DOHH2 (cell line): ENCODE results near the gene DUXB.

Source experiments
- H3F3A ChIP-seq: fragments of 200-600 bp; sonication (generic), shearing (Covaris generic); 2 replicates; pipeline ENCODE4 v1.6.0; 2016; ENCODE audit warnings: antibody characterized with exemption, mild to moderate bottlenecking; ENCODE audit not compliant: control insufficient read depth, insufficient read depth
- H3K27ac ChIP-seq: fragments of 200-600 bp; sonication (generic); 2 replicates; pipeline ENCODE4 v1.5.1; 2014; ENCODE audit warnings: low read depth, mild to moderate bottlenecking, low read length, moderate library complexity
- H3K27me3 ChIP-seq: fragments of 200-600 bp; sonication (generic); 2 replicates; pipeline ENCODE4 v1.6.1; 2014; ENCODE audit warnings: mild to moderate bottlenecking, low read length, mixed read lengths; ENCODE audit not compliant: control insufficient read depth
- H3K36me3 ChIP-seq: fragments of 200-600 bp; sonication (generic); 2 replicates; pipeline ENCODE4 v1.6.1; 2014; ENCODE audit warnings: mild to moderate bottlenecking, low read length, moderate library complexity, mixed read lengths; ENCODE audit not compliant: control insufficient read depth
- H3K4me1 ChIP-seq: fragments of 200-600 bp; sonication (generic); 2 replicates; pipeline ENCODE4 v1.6.1; 2014; ENCODE audit warnings: mild to moderate bottlenecking, low read length, mixed read lengths; ENCODE audit not compliant: control insufficient read depth
- H3K4me2 ChIP-seq: fragments of 200-600 bp; sonication (generic); 2 replicates; pipeline ENCODE4 v1.6.0; 2014; ENCODE audit warnings: mild to moderate bottlenecking, low read length, moderate library complexity
- H3K4me3 ChIP-seq: fragments of 200-600 bp; sonication (generic); 2 replicates; pipeline ENCODE4 v1.5.1; 2014; ENCODE audit warnings: mild to moderate bottlenecking, low read length, mixed read lengths
- H3K79me2 ChIP-seq: fragments of 200-600 bp; sonication (generic); 2 replicates; pipeline ENCODE4 v1.6.1; 2014; ENCODE audit warnings: mild to moderate bottlenecking, low read length, mixed read lengths; ENCODE audit not compliant: control insufficient read depth
- H3K9me2 ChIP-seq: fragments of 200-600 bp; sonication (generic); replicated peaks from 2 replicates; pipeline ENCODE4 v1.6.1; 2014; ENCODE audit warnings: mild to moderate bottlenecking, low read length, mixed read lengths; ENCODE audit not compliant: control insufficient read depth
- H3K9me3 ChIP-seq: fragments of 200-600 bp; sonication (generic); 2 replicates; pipeline ENCODE4 v1.6.1; 2014; ENCODE audit warnings: antibody characterized with exemption, low read length, mixed read lengths; ENCODE audit not compliant: control insufficient read depth, insufficient read depth
- H4K20me1 ChIP-seq: fragments of 200-600 bp; sonication (generic); 2 replicates; pipeline ENCODE4 v1.6.0; 2014; ENCODE audit warnings: low read depth, mild to moderate bottlenecking, antibody characterized with exemption, low read length, moderate library complexity; ENCODE audit not compliant: control insufficient read depth, insufficient read depth
- CTCF ChIP-seq: fragments of 200-600 bp; sonication (generic); IDR thresholded peaks from one replicate; pipeline ENCODE4 v1.5.1; 2014; ENCODE audit warnings: antibody characterized with exemption, mild to moderate bottlenecking, low read depth, low read length; ENCODE audit not compliant: poor library complexity, severe bottlenecking
- EZH2phosphoT487 ChIP-seq: fragments of 200-600 bp; sonication (generic); IDR thresholded peaks from 2 replicates; pipeline ENCODE4 v1.6.1; 2017; ENCODE audit warnings: borderline replicate concordance, mild to moderate bottlenecking, antibody characterized with exemption, low read length, moderate library complexity, mixed read lengths

The DUXB gene

GRCh38 chr16:75660321-75660720 is 40.9 kb downstream of the DUXB start:
- Histone ChIP-seq H3K4me3 (no peak overlapping the region), H3F3A (no peaks in the 10 kb centered on the region), H3K9me3 (no peaks in the 10 kb centered on the region), H4K20me1 (no peaks in the 10 kb centered on the region), H3K27ac (no peak overlapping the region), H3K9me2 (no peaks in the 10 kb centered on the region), H3K4me2 (no peak overlapping the region), H3K27me3 (no peaks in the 10 kb centered on the region), H3K4me1 (no peaks in the 10 kb centered on the region), H3K36me3 (peaks cover 46% of the 10 kb centered on the region), H3K79me2 (peaks cover 15% of the 10 kb centered on the region)
- TF ChIP-seq CTCF: no peak
- TF ChIP-seq EZH2phosphoT487: no peak

- no peak overlapping the region for H3K27ac ChIP-seq
- no peak overlapping the region for H3K4me3 ChIP-seq
- no peaks in the 10 kb centered on the region for H3K27me3 ChIP-seq
- no peaks in the 10 kb centered on the region for H3K9me2 ChIP-seq
- peaks cover 63% of the 10 kb centered on the region for H3K36me3 ChIP-seq
- peaks cover 13% of the 10 kb centered on the region for H3K4me1 ChIP-seq
- no peak overlapping the region for H3K4me2 ChIP-seq
- no peaks in the 10 kb centered on the region for H3K9me3 ChIP-seq
- H4K20me1 ChIP-seq: peaks cover 6% of the 10 kb centered on the region; the same call in 1 of the 2 replicates
- TF ChIP-seq EZH2phosphoT487: no peak
- no peak for TF ChIP-seq CTCF
- H3F3A ChIP-seq: no peaks in the 10 kb centered on the region
- peaks cover 31% of the 10 kb centered on the region for H3K79me2 ChIP-seq
Observed at GRCh38 chr16:75658175-75658574, 43.1 kb downstream of the DUXB start.

GRCh38 chr16:75653922-75654321 is 47.3 kb downstream of the DUXB start:
- H3K79me2 ChIP-seq: peaks cover 73% of the 10 kb centered on the region

More at GRCh38 chr16:75653922-75654321, 47.3 kb downstream of the DUXB start:
- H3F3A ChIP-seq: peaks cover 8% of the 10 kb centered on the region; the same call in 1 of the 2 replicates
- no peaks in the 10 kb centered on the region for H3K27me3 ChIP-seq
- H3K36me3 ChIP-seq: peaks cover 76% of the 10 kb centered on the region
- peak overlapping the region; percentile 50 for H3K27ac ChIP-seq
- no peaks in the 10 kb centered on the region for H3K9me2 ChIP-seq
- H3K4me1 ChIP-seq: peaks cover 40% of the 10 kb centered on the region
- peaks cover 21% of the 10 kb centered on the region; the same call in 1 of the 2 replicates for H4K20me1 ChIP-seq
- H3K9me3 ChIP-seq: no peaks in the 10 kb centered on the region
- TF ChIP-seq EZH2phosphoT487 (no peak), CTCF (no peak)
- peak overlapping the region; percentile 75 for H3K4me2 ChIP-seq
- H3K4me3 ChIP-seq: peak overlapping the region; percentile 59
